Neuronal stem cell (in vitro differentiated cells): Measurements from ENCODE around the gene CAPS.

Source experiments
- DNase-seq: peaks from one replicate; pipeline ENCODE4 v3.0.0-alpha.2; 2013; ENCODE audit warnings: low spot score
- H2AFZ ChIP-seq: one replicate; pipeline ENCODE4 v1.6.1; 2013; ENCODE audit warnings: mild to moderate bottlenecking, low read length, inconsistent platforms
- H2AK5ac ChIP-seq: 2 replicates; pipeline ENCODE4 v1.6.1; 2013; ENCODE audit warnings: low read depth, mild to moderate bottlenecking, inconsistent platforms, low read length, moderate library complexity, mixed read lengths
- H2BK120ac ChIP-seq: 2 replicates; pipeline ENCODE4 v1.6.1; 2013; ENCODE audit warnings: low read depth, mild to moderate bottlenecking, inconsistent platforms, low read length, moderate library complexity, mixed read lengths
- H2BK12ac ChIP-seq: one replicate; pipeline ENCODE4 v1.6.1; 2013; ENCODE audit warnings: low read length, inconsistent platforms
- H2BK15ac ChIP-seq: 2 replicates; pipeline ENCODE4 v1.6.1; 2013; ENCODE audit warnings: mild to moderate bottlenecking, low read length, inconsistent platforms, mixed read lengths
- H2BK5ac ChIP-seq: one replicate; pipeline ENCODE4 v1.6.1; 2013; ENCODE audit warnings: inconsistent platforms, mild to moderate bottlenecking, low read length, moderate library complexity
- H3K14ac ChIP-seq: one replicate; pipeline ENCODE4 v1.6.1; 2013; ENCODE audit warnings: low read length, inconsistent platforms
- H3K18ac ChIP-seq: 2 replicates; pipeline ENCODE4 v1.6.1; 2013; ENCODE audit warnings: low read length, inconsistent platforms
- H3K23ac ChIP-seq: 2 replicates; pipeline ENCODE4 v1.6.1; 2013; ENCODE audit warnings: low read depth, mild to moderate bottlenecking, mixed read lengths, low read length, inconsistent platforms; ENCODE audit not compliant: poor library complexity
- H3K27ac ChIP-seq: replicated peaks from 3 replicates; pipeline ENCODE4 v1.5.1; 2013; ENCODE audit warnings: low read length, inconsistent platforms
- H3K27me3 ChIP-seq, 3 experiments: 2 replicates each; pipeline ENCODE4 v1.6.1; 2013; ENCODE audit warnings: low read length in 3 of 3, mild to moderate bottlenecking in 2 of 3, inconsistent platforms in 1 of 3, low read depth in 1 of 3, mixed read lengths in 1 of 3, moderate library complexity in 1 of 3; ENCODE audit not compliant: control insufficient read depth in 3 of 3, insufficient read depth in 3 of 3
- H3K36me3 ChIP-seq, 2 donors: replicated peaks in 1 of 2; 2 replicates each; pipeline ENCODE4 v1.6.1; 2013; ENCODE audit warnings: low read length in 2 of 2; ENCODE audit not compliant: control insufficient read depth in 2 of 2, insufficient read depth in 2 of 2
- H3K4ac ChIP-seq: 2 replicates; pipeline ENCODE4 v1.6.1; 2013; ENCODE audit warnings: inconsistent platforms, mild to moderate bottlenecking, low read length, moderate library complexity
- H3K4me1 ChIP-seq, 2 donors: 1 replicate in 1 of 2; 2 replicates in 1 of 2; pipeline ENCODE4 v1.6.1; 2013; ENCODE audit warnings: low read length in 2 of 2, low read depth in 1 of 2; ENCODE audit not compliant: control insufficient read depth in 2 of 2, insufficient read depth in 1 of 2
- H3K4me2 ChIP-seq: one replicate; pipeline ENCODE4 v1.6.1; 2013; ENCODE audit warnings: mild to moderate bottlenecking, low read length, inconsistent platforms; ENCODE audit not compliant: insufficient read depth, poor library complexity, severe bottlenecking
- H3K4me3 ChIP-seq, 2 donors: 2 replicates each; pipeline ENCODE4 v1.5.1; 2013; ENCODE audit warnings: low read length in 2 of 2, mild to moderate bottlenecking in 2 of 2, inconsistent platforms in 1 of 2, moderate library complexity in 1 of 2
- H3K79me1 ChIP-seq: one replicate; pipeline ENCODE4 v1.6.1; 2013; ENCODE audit warnings: low read depth, mild to moderate bottlenecking, inconsistent platforms, low read length, moderate library complexity
- H3K9ac ChIP-seq: one replicate; pipeline ENCODE4 v1.6.1; 2013; ENCODE audit warnings: mild to moderate bottlenecking, low read depth, low read length, inconsistent platforms; ENCODE audit not compliant: poor library complexity
- H3K9me3 ChIP-seq, 2 donors: replicated peaks in 1 of 2; 2 replicates each; pipeline versions ENCODE3 to v1.6.1; 2013; ENCODE audit warnings: low read length in 2 of 2, mild to moderate bottlenecking in 2 of 2, inconsistent platforms in 1 of 2, low read depth in 1 of 2, mixed read lengths in 1 of 2, moderate library complexity in 1 of 2; ENCODE audit not compliant: control insufficient read depth in 2 of 2, insufficient read depth in 1 of 2
- H4K8ac ChIP-seq: one replicate; pipeline ENCODE4 v1.6.1; 2013; ENCODE audit warnings: low read depth, mild to moderate bottlenecking, inconsistent platforms, low read length, moderate library complexity
- H4K91ac ChIP-seq: one replicate; pipeline ENCODE4 v1.6.1; 2013; ENCODE audit warnings: low read length, low read depth, mild to moderate bottlenecking, inconsistent platforms; ENCODE audit not compliant: poor library complexity
- WGBS, 2 donors: extraction: QIAGEN DNeasy Blood & Tissue Kit; methylation state at CpG; one replicate each; pipeline ENCODE4 v1.1.7; 2013; ENCODE audit warnings: missing lambda C conversion rate in 2 of 2, mixed read lengths in 1 of 2; ENCODE audit not compliant: insufficient read length in 2 of 2, insufficient replicate concordance in 1 of 2; ENCODE audit errors: extremely low coverage in 2 of 2; 5-methylcytosine and 5-hydroxymethylcytosine counted together

The CAPS gene

DNA sequence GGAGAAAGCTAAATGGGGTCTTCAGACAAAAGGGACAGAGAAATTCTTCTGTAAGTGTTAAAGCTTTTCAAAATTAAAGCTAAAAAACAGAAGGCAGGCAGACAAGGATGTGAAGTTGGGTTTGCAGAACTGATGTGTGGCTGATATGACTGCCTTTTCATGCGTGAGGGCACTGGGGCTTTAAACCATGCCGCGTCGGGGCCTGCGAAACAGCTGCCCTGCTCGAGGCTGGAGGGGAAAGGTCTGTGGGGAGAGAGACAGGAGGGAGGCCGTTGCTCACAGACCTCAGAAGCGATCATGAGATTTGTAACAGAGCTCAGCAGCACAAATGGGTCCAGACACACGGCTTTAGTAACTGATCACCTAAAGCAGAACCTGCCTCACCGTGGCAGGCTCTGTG, 23.5 kb downstream of the CAPS start:
- Histone ChIP-seq H3K9me3 (peaks cover 0 to 2% of the 10 kb centered on the region in 2 donors), H3K23ac (no peak overlapping the region), H2BK15ac (no peak overlapping the region), H3K27me3 (no peaks in the 10 kb centered on the region), H4K91ac (no peak overlapping the region), H4K8ac (no peak overlapping the region), H2AK5ac (no peak overlapping the region), H3K4me2 (no peak overlapping the region), H3K36me3 (peaks cover 24 to 96% of the 10 kb centered on the region in 2 donors), H3K4ac (no peak overlapping the region), H3K4me3 (no peak overlapping the region), H2BK12ac (no peak overlapping the region), H3K9ac (no peak overlapping the region), H3K14ac (no peak overlapping the region), H2AFZ (no peak overlapping the region), H3K4me1 (peaks cover 2 to 7% of the 10 kb centered on the region in 2 donors), H3K79me1 (peaks cover 18% of the 10 kb centered on the region), H2BK5ac (no peak overlapping the region), H3K27ac (no peak overlapping the region), H3K18ac (no peak overlapping the region), H2BK120ac (no peak overlapping the region)
- no CpG with 5 or more reads among the region's 10 CpGs for WGBS, 2 donors
- DNase-seq, result no peak

DNA sequence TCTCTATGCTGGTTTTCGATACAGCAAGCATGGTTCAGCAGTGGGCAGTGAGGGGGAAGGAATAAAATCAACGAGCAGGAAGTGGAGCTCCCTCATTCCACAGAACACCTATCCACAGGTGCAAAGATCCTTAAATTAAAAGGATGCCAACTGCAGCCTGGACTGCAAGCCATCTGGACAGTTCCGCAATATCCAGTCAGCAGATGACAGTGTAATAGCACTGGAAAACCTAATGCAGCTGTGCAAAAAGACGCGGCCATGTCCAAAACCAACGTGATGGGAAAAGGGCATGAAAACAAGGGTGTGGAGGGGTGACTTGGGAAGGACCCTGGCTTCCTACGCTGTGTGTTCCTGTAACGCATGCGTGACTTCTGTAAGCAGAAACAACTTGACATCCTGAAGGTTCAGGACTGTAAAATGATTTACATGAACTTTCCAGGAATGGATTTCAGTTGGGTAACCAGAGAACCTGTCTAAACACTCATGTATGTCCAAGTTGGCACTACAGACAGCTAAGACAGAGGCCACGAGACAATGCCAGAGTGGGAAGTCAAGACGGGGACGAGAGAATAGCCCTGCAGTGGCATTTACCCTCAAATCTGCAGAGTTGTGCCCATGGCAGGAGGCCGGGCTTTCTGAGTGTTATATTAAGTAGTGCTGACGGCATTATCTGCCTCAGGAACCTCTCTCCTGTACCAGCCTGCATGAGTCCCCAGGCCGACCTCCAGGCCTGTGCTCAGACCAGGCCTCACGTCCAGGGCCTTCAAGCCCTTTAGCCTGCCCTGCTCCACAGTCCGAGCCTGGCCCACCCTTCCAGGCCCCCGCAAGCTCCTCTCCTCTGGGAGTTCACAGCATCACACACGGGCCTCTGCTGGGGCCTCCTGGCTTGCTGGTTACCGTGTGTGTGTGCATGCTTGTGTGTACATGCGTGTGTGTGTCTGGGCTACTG, 26.5 kb downstream of the CAPS start:
- WGBS, 2 donors, result no CpG with 5 or more reads among the region's 21 CpGs
- peaks cover 18 to 82% of the 10 kb centered on the region in 2 donors for H3K36me3 ChIP-seq
- H2BK12ac ChIP-seq, result no peak overlapping the region
- no peak overlapping the region for H3K9ac ChIP-seq
- H3K4me1 ChIP-seq, result peaks cover 4 to 9% of the 10 kb centered on the region in 2 donors
- H3K18ac ChIP-seq, result no peak overlapping the region
- no peak overlapping the region for H2AFZ ChIP-seq
- no peak overlapping the region for H3K14ac ChIP-seq
- no peak overlapping the region for H2BK120ac ChIP-seq
- no peak overlapping the region for H4K8ac ChIP-seq
- H3K9me3 ChIP-seq, result no peaks in the 10 kb centered on the region
- H3K4me2 ChIP-seq, result no peak overlapping the region
- no peak overlapping the region for H2AK5ac ChIP-seq
- no peak overlapping the region for H4K91ac ChIP-seq
- no peaks in the 10 kb centered on the region for H3K27me3 ChIP-seq
- H3K4ac ChIP-seq, result no peak overlapping the region
- DNase-seq, result no peak
- peaks cover 17% of the 10 kb centered on the region for H3K79me1 ChIP-seq
- H2BK5ac ChIP-seq, result no peak overlapping the region
- H3K27ac ChIP-seq, result no peak overlapping the region
- peak overlapping the region; percentile 23 for H3K23ac ChIP-seq
- no peak overlapping the region for H2BK15ac ChIP-seq
- no peak overlapping the region for H3K4me3 ChIP-seq

DNA sequence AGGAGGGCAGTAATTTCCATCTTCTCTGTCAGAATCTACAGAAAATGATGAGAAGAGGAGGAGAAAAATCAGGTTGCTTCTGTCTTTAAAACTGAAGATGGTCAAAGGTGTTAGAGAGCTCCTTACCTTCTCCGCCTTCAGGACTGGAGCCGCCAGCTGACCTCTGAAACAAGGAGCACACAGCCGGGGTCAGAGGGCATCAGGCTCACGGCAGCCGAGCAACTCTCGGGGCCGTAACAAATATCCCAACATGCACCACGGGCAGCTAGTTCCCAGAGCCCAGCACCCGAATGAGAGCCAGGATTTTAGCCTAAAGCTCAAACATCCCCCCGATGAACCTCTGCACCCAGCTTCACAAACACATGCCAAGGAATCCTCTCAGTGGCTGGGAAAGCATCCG, 27.6 kb downstream of the CAPS start:
- H2BK15ac ChIP-seq, result no peak overlapping the region
- H4K91ac ChIP-seq, result no peak overlapping the region
- H3K14ac ChIP-seq, result no peak overlapping the region
- H2AFZ ChIP-seq, result no peak overlapping the region
- H2BK120ac ChIP-seq, result no peak overlapping the region
- WGBS, 2 donors, result no CpG with 5 or more reads among the region's 11 CpGs
- H3K4me2 ChIP-seq, result no peak overlapping the region
- no peak overlapping the region for H2AK5ac ChIP-seq
- no peak overlapping the region for H3K4me3 ChIP-seq
- H2BK12ac ChIP-seq, result no peak overlapping the region
- no peaks in the 10 kb centered on the region for H3K27me3 ChIP-seq
- no peak for DNase-seq
- no peak overlapping the region for H3K23ac ChIP-seq
- no peak overlapping the region for H4K8ac ChIP-seq
- peaks cover 15 to 82% of the 10 kb centered on the region in 2 donors for H3K36me3 ChIP-seq
- peaks cover 19% of the 10 kb centered on the region for H3K79me1 ChIP-seq
- H2BK5ac ChIP-seq, result no peak overlapping the region
- no peak overlapping the region for H3K9ac ChIP-seq
- peak overlapping the region; percentile 45 for H3K27ac ChIP-seq
- peaks cover 4 to 9% of the 10 kb centered on the region in 2 donors for H3K4me1 ChIP-seq
- no peak overlapping the region for H3K4ac ChIP-seq
- H3K18ac ChIP-seq, result no peak overlapping the region
- H3K9me3 ChIP-seq, result no peaks in the 10 kb centered on the region

DNA sequence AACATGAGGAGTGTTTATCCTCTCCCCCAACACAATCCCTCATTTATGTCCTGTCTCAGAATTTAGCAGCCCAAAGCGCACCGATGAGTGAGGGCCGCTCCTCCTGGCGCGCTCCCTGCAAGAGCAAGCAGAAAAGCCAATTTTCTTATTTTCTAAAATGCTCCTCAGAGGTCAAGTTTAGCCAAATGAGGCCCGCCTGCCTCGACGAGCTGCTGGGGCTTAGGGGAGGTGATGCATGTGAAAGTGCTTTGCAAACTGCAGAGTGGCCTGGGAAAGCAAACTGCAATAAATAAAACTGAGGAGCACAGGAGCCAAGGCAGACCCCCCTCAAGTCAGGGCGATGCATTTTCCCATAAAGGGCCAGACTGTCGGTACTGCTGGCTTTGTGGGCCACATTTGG, 29.0 kb downstream of the CAPS start:
- Histone ChIP-seq H3K4me3 (no peak overlapping the region), H3K27ac (no peak overlapping the region), H2AFZ (no peak overlapping the region), H3K27me3 (no peaks in the 10 kb centered on the region), H3K9ac (no peak overlapping the region), H3K9me3 (no peaks in the 10 kb centered on the region), H4K8ac (no peak overlapping the region), H3K4me2 (no peak overlapping the region), H3K36me3 (peaks cover 11 to 75% of the 10 kb centered on the region in 2 donors), H3K4ac (no peak overlapping the region), H4K91ac (no peak overlapping the region), H3K4me1 (peaks cover 6 to 14% of the 10 kb centered on the region in 2 donors), H2BK15ac (no peak overlapping the region), H3K18ac (no peak overlapping the region), H2BK120ac (no peak overlapping the region), H2BK12ac (no peak overlapping the region), H3K14ac (no peak overlapping the region), H2BK5ac (no peak overlapping the region), H3K23ac (no peak overlapping the region), H3K79me1 (peaks cover 23% of the 10 kb centered on the region), H2AK5ac (no peak overlapping the region)
- WGBS, 2 donors, result no CpG with 5 or more reads among the region's 10 CpGs
- no peak for DNase-seq
